Astrocyte of the spinal cord (primary cell): ENCODE measurements around the gene SNRNP25.

Source experiments
- DNase-seq: peaks from one replicate; pipeline ENCODE4 v3.0.0; 2011; ENCODE audit warnings: low read depth, low spot score
- H3K4me3 ChIP-seq: 2 replicates; pipeline ENCODE4 v1.5.1; 2011; ENCODE audit warnings: low read depth, mild to moderate bottlenecking, low read length, moderate library complexity
- CTCF ChIP-seq: IDR thresholded peaks from 2 replicates; pipeline ENCODE4 v1.5.1; 2012; ENCODE audit warnings: low read depth, mild to moderate bottlenecking, low read length, inconsistent platforms
- in situ Hi-C: cut with HindIII; loops from 2 replicates; pipeline ENCODE4 v1.10.0; 2017; ENCODE audit warnings: low sequenced_read_pairs

Gene SNRNP25

DNA sequence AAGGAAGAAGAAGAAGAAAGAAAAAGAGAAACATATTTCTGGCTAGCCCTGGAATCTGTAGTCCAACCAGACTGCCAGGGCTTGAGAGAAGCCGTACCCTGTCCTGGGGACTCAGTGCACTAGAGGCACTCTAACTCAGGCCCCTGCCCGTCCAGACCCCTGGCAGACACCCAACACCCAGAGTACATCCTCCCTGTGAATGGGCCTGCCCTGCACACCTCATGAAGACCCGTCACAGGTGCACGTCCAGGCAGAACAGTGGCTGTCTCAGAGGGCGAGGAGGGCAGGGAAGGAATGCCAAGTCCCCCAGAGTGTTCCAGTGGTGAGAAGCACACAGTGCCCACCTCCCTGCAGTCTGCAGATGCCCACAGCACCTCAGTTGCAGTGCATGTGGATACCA, 47.4 kb downstream of the SNRNP25 start:
- in situ Hi-C loops: no loop called here
- H3K4me3 ChIP-seq: no peak overlapping the region
- DNase-seq: no peak
- no peak for TF ChIP-seq CTCF

DNA sequence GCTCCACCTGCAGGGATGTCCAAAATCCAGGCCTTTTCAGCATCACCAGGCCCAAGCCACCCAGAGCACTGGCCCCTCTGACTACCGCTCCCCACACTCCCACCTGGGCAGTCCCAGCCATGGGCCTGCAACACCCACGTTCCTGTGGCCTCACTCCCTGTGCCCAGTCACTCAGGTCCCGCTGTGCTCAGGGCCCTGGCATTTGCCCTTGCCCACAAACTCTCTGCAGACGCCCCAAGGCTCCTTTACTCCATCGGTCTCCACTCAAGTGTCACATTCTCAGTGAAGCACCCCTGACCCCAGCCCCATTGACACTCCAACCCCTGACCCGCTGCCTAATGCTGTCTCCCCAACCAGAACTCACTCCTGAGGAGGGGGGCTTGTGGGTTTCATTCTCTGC, 48.0 kb downstream of the SNRNP25 start:
- DNase-seq: no peak
- in situ Hi-C loops: no loop called here
- H3K4me3 ChIP-seq: no peak overlapping the region
- TF ChIP-seq CTCF: no peak

- TF ChIP-seq CTCF: no peak
- no peak overlapping the region for H3K4me3 ChIP-seq
- in situ Hi-C loops: no loop called here
- DNase-seq: peak; percentile 53
These were observed 48.6 kb downstream of the SNRNP25 start for GRCh38 chr16:102060-102855.

GRCh38 chr16:104355-104754, 50.7 kb downstream of the SNRNP25 start:
- no peak for TF ChIP-seq CTCF
- in situ Hi-C loops: no loop called here
- DNase-seq: no peak
- H3K4me3 ChIP-seq: no peak overlapping the region

DNA sequence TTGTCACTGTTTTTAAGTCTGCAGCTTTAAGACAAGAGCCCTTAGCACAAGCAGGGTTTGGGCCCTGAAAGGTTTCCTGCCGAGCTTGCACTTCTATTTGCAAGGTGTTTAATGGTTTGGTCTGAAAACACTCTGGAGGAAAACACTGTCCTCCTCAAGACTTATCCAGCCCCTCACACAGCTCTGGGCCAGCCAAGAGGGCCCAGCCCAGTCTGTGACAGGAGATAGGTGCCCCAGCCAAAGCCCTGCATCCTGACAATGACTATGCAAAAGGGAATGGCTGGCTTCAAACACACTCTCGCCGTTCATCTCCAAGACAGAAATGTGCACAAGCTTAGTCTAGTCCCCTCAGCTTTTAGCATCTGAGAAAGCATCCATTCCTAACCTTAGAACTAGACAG, 51.3 kb downstream of the SNRNP25 start:
- in situ Hi-C loops: no loop called here
- no peak overlapping the region for H3K4me3 ChIP-seq
- TF ChIP-seq CTCF: no peak
- DNase-seq: no peak

DNA sequence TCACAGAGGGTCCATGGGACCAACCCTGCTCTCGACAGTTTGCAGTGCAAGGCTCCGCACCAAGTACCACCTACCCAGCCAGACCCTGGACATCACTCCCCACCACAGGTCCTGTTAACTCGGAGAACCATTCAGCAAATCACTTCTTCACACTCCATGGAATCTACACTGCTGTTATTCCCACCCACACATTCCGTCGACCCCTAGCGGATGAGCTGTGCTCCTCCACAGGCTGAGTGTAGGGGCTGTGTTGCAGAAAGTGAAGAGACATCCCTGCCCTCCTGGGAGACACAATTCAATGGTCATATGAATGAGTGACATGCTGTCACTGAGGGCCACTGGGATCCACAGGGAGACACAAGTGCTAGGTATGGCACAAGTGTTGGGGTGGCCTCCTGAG, 51.9 kb downstream of the SNRNP25 start:
- no peak for DNase-seq
- no peak for TF ChIP-seq CTCF
- in situ Hi-C loops: no loop called here
- H3K4me3 ChIP-seq: no peak overlapping the region
